GM18498 (cell line): ENCODE measurements around the gene ATP5ME.

ENCODE experiments used
- ATAC-seq: cut with Tn5 transposase; IDR thresholded peaks from one replicate; pipeline ENCODE4 v1.9.1; 2021; ENCODE audit warnings: mild to moderate bottlenecking, moderate library complexity; ENCODE audit not compliant: unreplicated experiment

ATP5ME gene

DNA sequence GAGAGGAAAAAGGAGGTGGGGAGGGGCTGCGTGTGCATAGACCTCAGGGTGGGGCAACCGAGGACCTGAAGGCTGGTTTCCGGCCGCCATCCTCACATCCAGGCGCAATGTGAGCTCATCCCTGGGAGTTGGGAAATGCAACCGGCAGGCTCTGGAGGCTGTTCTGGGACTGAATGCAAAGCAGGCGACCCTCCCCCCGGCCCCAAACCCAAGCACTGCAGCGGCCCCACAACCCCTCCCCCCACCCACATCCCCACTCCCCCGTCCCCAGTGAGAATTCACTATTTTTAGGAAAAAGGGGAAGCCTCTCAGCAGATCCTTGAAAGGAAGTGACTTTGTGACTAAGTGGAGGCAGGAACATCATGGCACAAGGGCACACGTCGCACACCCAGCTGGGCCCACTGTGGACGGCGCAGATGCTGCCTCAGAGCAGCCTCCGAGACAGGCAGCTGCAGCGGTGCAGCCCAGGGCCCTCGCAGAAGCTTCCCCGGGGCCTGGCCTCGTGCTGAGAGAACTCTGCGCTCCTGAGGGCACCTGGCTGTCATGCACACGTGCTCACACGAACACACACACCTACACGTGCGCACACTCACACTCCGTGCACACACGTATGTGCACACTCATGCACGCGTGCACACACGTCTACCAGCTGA is 50.0 kb downstream of the ATP5ME start:
- no peak for ATAC-seq

GRCh38 chr4:622996-623913 is 50.8 kb downstream of the ATP5ME start:
- no peak for ATAC-seq
